ENCODE measurements around the gene RNF11.

- TF ChIP-seq CTCF (IDR thresholded peaks at IDR 0.05; ENCODE audit: insufficient read depth, low read length, poor library complexity, severe bottlenecking) (no peak), EZH2phosphoT487 (conservative IDR thresholded peaks at IDR 0.05; ENCODE audit: low read length) (no peak)
These were observed 13.8 kb upstream of the RNF11 start for GRCh38 chr1:51222136-51222787.
